T-cell (primary cell): ENCODE measurements around the gene SFTA2. TPM values are rescaled to one million over a fixed set of nuclear protein-coding genes. Genes with fewer than 3 reads are reported as not detected.
A peak's percentile ranks its signal among the peaks of the same experiment; 100 is the strongest.

Experiments used
- ATAC-seq, 4 experiments: fragments of 200-7000 bp in 3 of 4; fragments of 150-1000 bp in 1 of 4; cut with Tn5 transposase; replicated peaks in 1 of 4; 1 replicate in 3 of 4; 2 replicates in 1 of 4; pipeline ENCODE4 v1.10.0; 2021; ENCODE audit warnings: moderate library complexity in 3 of 4, mild to moderate bottlenecking in 2 of 4, moderate number of reproducible peaks in 1 of 4
- CTCF ChIA-PET, 2 donors: fragments of 300-600 bp; sonication (Branson Sonifier 250); formaldehyde crosslinking; loops; one replicate each; lab custom pipeline; 2022; ENCODE audit warnings: antibody characterized with exemption in 2 of 2; lab: Charles Lee
- POLR2A ChIA-PET, 2 donors: fragments of 300-600 bp; sonication (Branson Sonifier 250); formaldehyde crosslinking; loops; one replicate each; lab custom pipeline; 2022; ENCODE audit warnings: antibody characterized with exemption in 2 of 2; lab: Charles Lee
- DNase-seq, 35 experiments: peaks; one replicate each; pipeline versions ENCODE4 v3.0.0 to v3.0.0-alpha.2; 2013 to 2023
- H3K27ac ChIP-seq: one replicate; pipeline ENCODE4 v1.5.1; 2013; ENCODE audit warnings: low read length
- H3K27me3 ChIP-seq, 2 experiments: replicated peaks in 1 of 2; 1 replicate in 1 of 2; 2 replicates in 1 of 2; pipeline versions ENCODE4 v1.6.1 to v1.7.0; 2013; ENCODE audit warnings: low read length in 1 of 2, mixed read lengths in 1 of 2; ENCODE audit not compliant: control insufficient read depth in 2 of 2, insufficient read depth in 2 of 2; ENCODE audit errors: extremely low read depth in 1 of 2
- H3K36me3 ChIP-seq, 2 donors: 1 replicate in 1 of 2; 2 replicates in 1 of 2; pipeline versions ENCODE4 v1.6.1 to v1.7.0; 2013; ENCODE audit warnings: low read length in 1 of 2; ENCODE audit not compliant: control insufficient read depth in 2 of 2, insufficient read depth in 1 of 2; ENCODE audit errors: extremely low read depth in 1 of 2
- H3K4me1 ChIP-seq, 2 experiments: 1 replicate in 1 of 2; 2 replicates in 1 of 2; pipeline versions ENCODE4 v1.6.1 to v1.7.0; 2013; ENCODE audit warnings: low read length in 2 of 2, mixed read lengths in 1 of 2; ENCODE audit not compliant: insufficient read depth in 2 of 2, control insufficient read depth in 1 of 2; ENCODE audit errors: extremely low read depth in 1 of 2
- H3K4me3 ChIP-seq, 2 donors: 1 replicate in 1 of 2; 2 replicates in 1 of 2; pipeline versions ENCODE4 v1.5.1 to v1.7.0; 2013; ENCODE audit warnings: mild to moderate bottlenecking in 2 of 2, low read length in 1 of 2, moderate library complexity in 1 of 2; ENCODE audit not compliant: control insufficient read depth in 1 of 2; ENCODE audit errors: extremely low read depth in 1 of 2
- H3K9me3 ChIP-seq: 2 replicates; pipeline ENCODE4 v1.7.0; 2013
- H3K27ac Mint-ChIP-seq, 2 donors: one replicate each; pipeline ENCODE4 v1.8.0; 2020 to 2021; ENCODE audit warnings: mild to moderate bottlenecking in 2 of 2, mixed read lengths in 2 of 2
- H3K27me3 Mint-ChIP-seq, 2 donors: one replicate each; pipeline ENCODE4 v1.8.0; 2021 to 2022; ENCODE audit warnings: mixed read lengths in 2 of 2
- H3K36me3 Mint-ChIP-seq: one replicate; pipeline ENCODE4 v1.8.0; 2021; ENCODE audit warnings: mixed read lengths
- H3K4me1 Mint-ChIP-seq, 3 donors: one replicate each; pipeline ENCODE4 v1.8.0; 2020 to 2022; ENCODE audit warnings: mixed read lengths in 3 of 3, mild to moderate bottlenecking in 1 of 3
- H3K4me3 Mint-ChIP-seq, 3 donors: one replicate each; pipeline ENCODE4 v1.8.0; 2020 to 2022; ENCODE audit warnings: mild to moderate bottlenecking in 3 of 3, mixed read lengths in 3 of 3, moderate library complexity in 3 of 3
- H3K9me3 Mint-ChIP-seq, 3 donors: one replicate each; pipeline ENCODE4 v1.8.0; 2020 to 2022; ENCODE audit warnings: mixed read lengths in 3 of 3
- WGBS: methylation state at CpG from one replicate; pipeline ENCODE4 v1.1.5; 2013; ENCODE audit warnings: missing lambda C conversion rate; ENCODE audit not compliant: insufficient coverage; 5-methylcytosine and 5-hydroxymethylcytosine counted together
- total RNA-seq, 35 experiments: library from RNA in 6 of 35; stranded (reverse) in 6 of 35; fragments of 120-200 nt in 1 of 35; gene quantifications; one replicate each; pipeline versions ENCODE4 v1.2.1 to v1.2.4 and lab custom pipeline; 2013 to 2026

The SFTA2 gene
- total RNA-seq, 5 donors from 2014 or later (not counting 1 experiment from before 2014, with no cell fraction given): 0.51 to 0.67 TPM; not detected in 3

DNA sequence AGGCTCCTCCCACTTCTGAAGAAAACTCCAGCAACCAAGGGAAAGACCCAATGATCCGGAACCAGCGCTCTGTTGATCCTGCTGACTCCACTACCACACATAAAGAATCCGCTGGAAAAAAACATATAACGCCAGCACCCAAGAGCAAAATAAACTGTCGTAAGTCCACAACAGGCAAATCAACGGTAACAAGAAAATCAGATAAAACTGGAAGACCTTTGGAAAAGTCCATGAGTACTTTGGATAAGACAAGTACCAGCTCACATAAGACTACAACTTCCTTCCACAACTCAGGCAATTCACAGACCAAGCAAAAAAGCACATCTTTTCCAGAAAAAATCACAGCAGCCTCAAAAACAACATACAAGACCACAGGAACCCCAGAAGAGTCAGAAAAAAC, 16.8 kb upstream of the SFTA2 start:
- DNase-seq (no peak), ATAC-seq (no peak)
- Mint-ChIP-seq H3K4me1 (no peaks in the 10 kb centered on the region), H3K36me3 (peaks cover 4% of the 10 kb centered on the region), H3K27ac (no peak overlapping the region), H3K27me3 (peaks cover 65 to 74% of the 10 kb centered on the region in 2 donors), H3K4me3 (no peak overlapping the region), H3K9me3 (peaks cover 0 to 6% (median 0%) of the 10 kb centered on the region in 3 donors)
- POLR2A ChIA-PET: no interaction called here
- Histone ChIP-seq H3K9me3 (no peaks in the 10 kb centered on the region), H3K4me3 (no peak overlapping the region), H3K4me1 (no peaks in the 10 kb centered on the region), H3K27me3 (peaks cover 6 to 36% of the 10 kb centered on the region in 2 experiments), H3K27ac (no peak overlapping the region), H3K36me3 (no peaks in the 10 kb centered on the region)
- 94% methylated on average over 4 of the region's 6 CpGs for WGBS
- CTCF ChIA-PET: no interaction called here

- H3K27me3 Mint-ChIP-seq: peaks cover 76 to 82% of the 10 kb centered on the region in 2 donors
- peaks cover 4% of the 10 kb centered on the region for H3K36me3 Mint-ChIP-seq
- Histone ChIP-seq H3K4me1 (no peaks in the 10 kb centered on the region), H3K36me3 (no peaks in the 10 kb centered on the region), H3K27me3 (peaks cover 5 to 42% of the 10 kb centered on the region in 2 experiments), H3K27ac (no peak overlapping the region), H3K9me3 (no peaks in the 10 kb centered on the region), H3K4me3 (no peak overlapping the region)
- DNase-seq (no peak), ATAC-seq (no peak)
- peaks cover 2 to 9% (median 4%) of the 10 kb centered on the region in 3 donors for H3K4me1 Mint-ChIP-seq
- WGBS: no CpG with 5 or more reads among the region's 4 CpGs
- ChIA-PET CTCF (no interaction called here), POLR2A (no interaction called here)
- H3K4me3 Mint-ChIP-seq: no peak overlapping the region
- no peak overlapping the region for H3K27ac Mint-ChIP-seq
- peaks cover 0 to 6% (median 0%) of the 10 kb centered on the region in 3 donors for H3K9me3 Mint-ChIP-seq
These were observed 15.3 kb upstream of the SFTA2 start for GRCh38 chr6:30947231-30947630.

DNA sequence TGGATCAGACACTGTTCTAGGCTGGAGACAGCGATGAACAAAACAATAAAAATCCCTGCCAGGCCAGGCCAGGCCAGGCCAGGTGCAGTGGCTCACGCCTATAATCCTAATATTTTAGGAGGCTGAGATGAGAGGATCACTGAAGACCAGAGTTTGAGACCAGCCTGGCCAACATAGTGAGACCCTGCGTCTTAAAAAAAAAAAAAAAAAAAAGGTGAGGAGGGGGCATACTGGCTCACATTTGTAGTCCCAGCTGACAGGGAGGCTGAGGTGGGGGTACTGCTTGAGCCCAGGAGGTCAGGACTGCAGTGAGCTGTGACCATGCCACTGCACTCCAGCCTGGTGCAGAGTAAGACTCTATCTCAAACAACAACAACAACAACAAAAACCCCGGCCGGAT, 13.3 kb upstream of the SFTA2 start:
- peaks cover 2 to 9% (median 4%) of the 10 kb centered on the region in 3 donors for H3K4me1 Mint-ChIP-seq
- ATAC-seq: no peak
- H3K9me3 Mint-ChIP-seq: no peaks in the 10 kb centered on the region

GRCh38 chr6:30944051-30944450, 12.1 kb upstream of the SFTA2 start:
- peaks cover under 1 to 65% of the 10 kb centered on the region in 2 experiments for H3K27me3 ChIP-seq
- no peak overlapping the region for H3K27ac ChIP-seq
- no peaks in the 10 kb centered on the region for H3K4me1 ChIP-seq
- no peak overlapping the region for H3K4me3 ChIP-seq
- no peaks in the 10 kb centered on the region for H3K36me3 ChIP-seq
- no peaks in the 10 kb centered on the region for H3K9me3 ChIP-seq
- H3K36me3 Mint-ChIP-seq: peaks cover 4% of the 10 kb centered on the region
- no peak for ATAC-seq
- no peak overlapping the region for H3K27ac Mint-ChIP-seq
- no peak overlapping the region for H3K4me3 Mint-ChIP-seq
- H3K9me3 Mint-ChIP-seq: no peaks in the 10 kb centered on the region
- 76% methylated on average over 2 of the region's 4 CpGs for WGBS
- peaks cover 72 to 79% of the 10 kb centered on the region in 2 donors for H3K27me3 Mint-ChIP-seq
- POLR2A ChIA-PET: no interaction called here
- CTCF ChIA-PET: no interaction called here
- peaks cover 2 to 9% (median 4%) of the 10 kb centered on the region in 3 donors for H3K4me1 Mint-ChIP-seq
- DNase-seq: no peak

More for the DNA sequence above, 13.3 kb upstream of the SFTA2 start:
- Mint-ChIP-seq H3K27me3 (peaks cover 80 to 82% of the 10 kb centered on the region in 2 donors), H3K36me3 (peaks cover 4% of the 10 kb centered on the region), H3K27ac (no peak overlapping the region), H3K4me3 (no peak overlapping the region)
- H3K27ac ChIP-seq: no peak overlapping the region
- no peaks in the 10 kb centered on the region for H3K9me3 ChIP-seq
- no peak for DNase-seq
- CTCF ChIA-PET: no interaction called here
- H3K4me1 ChIP-seq: no peaks in the 10 kb centered on the region
- H3K27me3 ChIP-seq: peaks cover 2 to 54% of the 10 kb centered on the region in 2 experiments
- H3K36me3 ChIP-seq: no peaks in the 10 kb centered on the region
- WGBS: 100% methylated on average over 1 of the region's 5 CpGs
- no peak overlapping the region for H3K4me3 ChIP-seq
- POLR2A ChIA-PET: interaction anchor here (0.6 to 0.7 kb wide), 2 partner anchors 75 to 96 kb away, joined by 4 to 8 read pairs; no protein-coding TSS in a partner anchor

DNA sequence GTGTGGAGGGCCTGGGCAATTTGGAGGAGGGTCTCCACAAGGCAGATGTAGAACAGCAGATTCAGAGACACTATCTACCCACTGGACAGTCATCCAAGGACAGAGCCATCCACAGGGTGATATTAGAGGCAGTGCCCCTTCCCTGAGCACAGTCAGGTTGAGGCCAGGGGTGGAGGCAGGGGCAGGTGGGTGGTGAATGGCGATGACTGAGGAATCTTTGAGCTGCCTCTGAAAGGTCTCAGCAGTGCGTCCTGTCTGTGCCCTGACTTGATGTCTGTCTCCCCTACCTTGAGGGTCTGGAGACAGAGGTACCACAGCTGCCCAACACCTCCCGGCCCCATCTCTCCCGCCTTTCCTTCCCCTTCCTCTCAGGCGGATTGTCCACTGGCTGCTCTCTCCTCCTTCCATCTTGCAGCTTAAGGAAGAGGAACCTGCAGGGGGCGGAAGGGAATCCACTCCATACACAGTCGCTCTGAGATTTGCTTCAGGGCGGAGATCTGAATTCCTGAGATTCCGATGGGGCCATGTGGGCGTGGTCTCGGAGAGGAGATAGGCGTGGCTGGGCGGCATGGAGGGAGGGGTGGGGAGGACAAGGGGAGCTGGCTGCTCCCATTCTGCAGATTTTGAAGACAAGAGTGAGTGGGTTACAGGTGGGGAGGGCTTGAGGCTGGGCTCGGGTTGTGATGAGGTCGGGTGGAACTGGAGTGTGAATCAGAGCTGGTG, 10.5 kb upstream of the SFTA2 start:
- Mint-ChIP-seq H3K4me1 (peaks cover 2 to 9% (median 4%) of the 10 kb centered on the region in 3 donors), H3K27ac (peak overlapping the region in 1 of 2 donors; percentile 13), H3K4me3 (no peak overlapping the region), H3K27me3 (peaks cover 56 to 70% of the 10 kb centered on the region in 2 donors), H3K9me3 (no peaks in the 10 kb centered on the region), H3K36me3 (no peaks in the 10 kb centered on the region)
- Histone ChIP-seq H3K4me1 (no peaks in the 10 kb centered on the region), H3K27me3 (peaks cover 0 to 75% of the 10 kb centered on the region in 2 experiments), H3K4me3 (no peak overlapping the region), H3K27ac (no peak overlapping the region), H3K36me3 (no peaks in the 10 kb centered on the region), H3K9me3 (no peaks in the 10 kb centered on the region)
- WGBS: 22% methylated on average over 13 of the region's 15 CpGs
- ATAC-seq (no peak), DNase-seq (peak in 2 of 35 experiments; percentile 16 to 18)
- POLR2A ChIA-PET: no interaction called here
- CTCF ChIA-PET: interaction anchor here in 1 of 2 donors (0.6 to 0.8 kb wide), 3 partner anchors 38 to 148 kb away, joined by 3 to 10 read pairs (median 5); no protein-coding TSS in a partner anchor

- Mint-ChIP-seq H3K9me3 (no peaks in the 10 kb centered on the region), H3K27ac (no peak within 1 kb of the TSS), H3K36me3 (no peaks in the 10 kb centered on the region), H3K4me1 (peaks cover 2 to 9% (median 4%) of the 10 kb centered on the region in 3 donors), H3K27me3 (peaks cover 48 to 58% of the 10 kb centered on the region in 2 donors), H3K4me3 (no peak within 1 kb of the TSS)
- Histone ChIP-seq H3K27me3 (peaks cover 0 to 68% of the 10 kb centered on the region in 2 experiments), H3K9me3 (no peaks in the 10 kb centered on the region), H3K36me3 (no peaks in the 10 kb centered on the region), H3K4me3 (no peak within 1 kb of the TSS), H3K27ac (no peak within 1 kb of the TSS), H3K4me1 (no peaks in the 10 kb centered on the region)
- no peak for ATAC-seq
- ChIA-PET POLR2A (no interaction called here), CTCF (interaction anchor here in 1 of 2 donors (0.6 kb wide), 1 partner anchor 72 kb away, joined by 3 read pairs; no protein-coding TSS in a partner anchor)
- WGBS: 48% methylated on average over 4 of the region's 16 CpGs
- DNase-seq: no peak
These were observed 8.5 kb upstream of the SFTA2 start, which contains the start of gene MUCL3 for GRCh38 chr6:30940361-30940986. TSS of gene MUCL3 (plus strand) at chr6:30940973. CDS start at chr6:30941000, 27 bp downstream.
